GM18520 (cell line): ENCODE data around the gene NKPD1.

ENCODE experiments used
- ATAC-seq: cut with Tn5 transposase; IDR thresholded peaks from one replicate; pipeline ENCODE4 v1.9.1; 2021; ENCODE audit not compliant: unreplicated experiment

The NKPD1 gene

GRCh38 chr19:45141203-45141900 lies 19.4 kb downstream of the NKPD1 start:
- no peak for ATAC-seq

GRCh38 chr19:45140533-45140932 lies 20.2 kb downstream of the NKPD1 start:
- no peak for ATAC-seq

- ATAC-seq: no peak
Measured at GRCh38 chr19:45140144-45140503, 20.7 kb downstream of the NKPD1 start.

GRCh38 chr19:45139286-45140143 lies 21.3 kb downstream of the NKPD1 start:
- no peak for ATAC-seq

DNA sequence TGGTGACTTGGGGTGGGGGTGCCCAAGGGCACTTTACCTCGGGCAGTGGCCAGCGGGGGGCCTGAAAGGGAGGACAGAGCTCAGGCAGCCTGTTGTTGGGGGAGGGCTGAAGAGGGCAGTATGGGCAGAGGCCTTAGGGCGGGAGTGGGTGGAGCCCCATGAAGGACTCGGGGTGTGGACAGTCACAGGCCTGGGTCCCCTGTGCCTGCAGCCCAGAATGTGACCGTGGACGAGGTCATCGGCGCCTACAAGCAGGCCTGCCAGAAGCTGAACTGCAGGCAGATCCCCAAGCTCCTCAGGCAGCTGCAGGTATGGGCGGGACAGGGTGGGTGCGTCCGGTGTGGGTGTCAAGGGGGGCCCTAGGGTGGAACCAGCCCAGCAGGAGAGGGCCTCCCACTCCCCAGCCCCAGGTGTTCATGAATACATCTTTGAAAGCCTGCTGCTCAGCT lies 22.5 kb downstream of the NKPD1 start:
- ATAC-seq: no peak

GRCh38 chr19:45137179-45137761 lies 23.5 kb downstream of the NKPD1 start:
- peak; percentile 75 for ATAC-seq

DNA sequence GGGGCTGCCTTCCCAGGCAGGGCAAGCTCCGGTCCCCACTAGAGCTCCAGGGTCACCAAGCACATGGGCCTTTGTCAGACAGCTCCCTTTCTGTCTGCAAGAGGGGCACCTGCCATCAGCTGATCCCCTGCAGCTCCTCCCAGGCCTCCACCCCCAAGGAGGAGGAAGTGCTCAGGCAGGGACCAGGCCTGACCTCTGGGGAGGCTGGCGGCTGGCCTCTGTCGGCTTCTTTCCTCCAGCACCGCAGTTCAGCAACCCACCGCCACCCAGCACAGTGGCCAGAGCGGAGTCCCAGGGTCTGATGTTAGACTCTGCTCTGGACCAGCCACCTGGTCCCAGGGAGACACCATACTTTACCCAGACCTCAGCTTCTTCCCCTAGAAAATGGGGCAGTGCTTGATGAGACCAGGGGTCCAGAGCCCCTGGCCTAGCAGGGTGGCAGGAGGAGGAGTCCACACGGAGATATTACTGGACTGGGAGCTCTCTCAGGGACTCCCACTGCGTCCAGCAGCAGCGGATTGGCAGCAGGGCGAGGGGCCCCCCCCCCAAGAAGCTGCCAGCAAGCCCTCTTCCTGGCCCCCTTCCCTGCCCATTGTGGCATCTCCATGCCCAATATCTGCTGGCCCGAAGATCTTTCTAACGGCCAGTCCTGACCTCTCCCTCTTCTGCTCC lies 24.1 kb downstream of the NKPD1 start:
- no peak for ATAC-seq

DNA sequence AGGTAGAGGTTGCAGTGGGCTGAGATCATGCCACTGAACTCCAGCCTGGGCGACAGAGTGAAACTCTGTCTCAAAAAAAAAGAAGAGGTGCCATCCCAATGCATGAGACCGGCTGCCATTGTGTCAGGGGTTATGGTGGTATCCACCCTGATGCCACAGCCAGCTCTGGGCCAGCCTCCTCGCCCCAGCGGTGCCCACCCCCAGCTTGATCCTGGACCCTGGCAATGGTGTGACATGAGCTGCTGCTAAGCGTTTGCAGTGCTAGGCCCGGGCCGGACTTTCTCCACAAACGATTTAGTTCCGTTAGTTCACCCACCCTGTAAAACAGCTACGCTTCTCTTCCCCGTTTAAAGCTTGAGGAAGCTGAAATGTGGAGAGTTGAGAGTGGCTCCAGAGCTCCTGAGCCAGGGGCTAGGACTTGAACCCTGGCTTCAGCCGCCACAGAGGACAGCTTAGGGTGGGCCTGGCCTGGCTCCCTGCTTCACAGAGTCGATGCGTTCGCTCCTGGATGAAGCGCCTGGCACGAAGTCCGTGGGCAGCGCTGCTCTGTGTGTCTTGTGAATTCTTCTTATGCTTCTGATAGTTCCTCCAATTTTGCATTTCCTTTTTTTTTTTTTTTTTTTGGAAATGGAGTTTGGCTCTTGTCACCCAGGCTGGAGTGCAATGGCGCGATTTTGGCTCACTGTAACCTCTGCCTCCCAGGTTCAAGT lies 25.5 kb downstream of the NKPD1 start:
- no peak for ATAC-seq

DNA sequence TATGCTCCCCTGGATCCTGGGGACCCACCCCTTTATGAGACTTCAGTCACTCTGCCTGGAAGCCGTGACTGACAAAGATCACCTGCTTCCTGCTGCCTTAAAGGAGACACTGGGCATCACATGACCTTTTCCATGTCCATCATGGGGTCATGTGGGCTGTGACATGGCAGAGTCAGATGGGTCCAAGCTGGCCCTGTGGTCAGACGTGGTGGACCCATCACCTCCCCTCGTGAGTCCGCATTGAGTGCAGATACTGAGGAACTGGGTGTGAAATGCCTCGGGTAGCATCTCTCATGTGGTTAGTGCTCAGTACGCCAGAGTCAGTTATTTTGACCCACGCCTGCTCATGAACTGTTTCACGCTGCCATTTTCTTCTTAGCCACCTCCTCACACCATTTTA lies 27.1 kb downstream of the NKPD1 start:
- ATAC-seq: no peak

DNA sequence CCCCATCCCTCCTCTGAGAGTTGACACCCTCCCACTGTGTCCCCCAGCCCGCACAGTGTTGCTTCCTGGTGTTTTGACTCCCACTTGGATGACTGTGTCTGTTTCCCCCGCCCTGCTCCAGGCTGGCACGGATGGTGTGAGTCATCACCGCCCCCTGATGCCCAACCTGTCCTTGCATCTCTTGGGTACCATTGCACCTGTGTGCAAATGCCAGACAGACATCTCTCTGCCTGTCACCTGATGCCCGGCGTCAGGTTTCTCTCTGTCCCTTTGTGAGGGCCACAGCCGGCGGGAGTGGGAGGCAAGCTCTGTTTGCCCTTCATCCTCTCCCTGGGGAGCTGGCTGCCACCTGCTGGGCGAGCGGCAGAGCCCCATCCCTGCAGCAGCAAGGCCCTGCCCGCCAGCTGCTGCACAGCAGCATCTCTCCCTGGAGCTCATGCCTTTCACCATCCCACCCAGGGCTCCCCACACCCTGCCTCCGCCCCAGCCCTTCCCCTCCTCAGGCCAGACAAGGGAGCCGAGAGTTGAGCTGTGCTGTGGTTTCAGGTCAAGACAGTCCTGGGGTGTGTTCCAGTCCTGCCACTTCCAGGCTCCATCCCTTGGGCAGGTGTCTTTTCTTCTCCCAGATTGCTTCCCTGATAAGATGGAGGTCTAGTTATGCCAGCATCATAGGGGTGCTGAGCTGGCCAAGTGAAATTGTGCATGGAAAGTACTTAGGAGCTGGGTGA lies 29.7 kb downstream of the NKPD1 start:
- no peak for ATAC-seq

GRCh38 chr19:45130236-45130635 lies 30.5 kb downstream of the NKPD1 start:
- no peak for ATAC-seq

DNA sequence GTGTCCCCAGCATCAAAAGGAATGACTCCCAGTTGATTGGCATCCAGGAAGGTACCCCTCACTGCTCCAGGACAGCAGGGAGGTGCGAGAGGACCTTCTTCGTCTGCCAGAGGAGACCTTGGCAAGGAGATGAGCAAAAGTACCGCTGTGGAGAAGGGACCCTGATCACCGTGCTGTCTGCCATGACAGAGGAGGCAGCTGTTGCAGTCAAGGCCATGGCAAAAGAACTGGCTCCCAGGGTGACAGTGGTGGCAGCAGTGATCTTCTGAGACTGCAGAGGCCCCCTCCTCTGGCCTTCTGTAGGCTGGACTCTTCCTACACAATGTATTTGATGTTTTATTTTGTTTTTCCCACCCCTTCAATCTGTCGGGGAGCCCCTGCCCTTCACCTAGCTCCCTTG lies 32.0 kb downstream of the NKPD1 start:
- ATAC-seq: no peak

DNA sequence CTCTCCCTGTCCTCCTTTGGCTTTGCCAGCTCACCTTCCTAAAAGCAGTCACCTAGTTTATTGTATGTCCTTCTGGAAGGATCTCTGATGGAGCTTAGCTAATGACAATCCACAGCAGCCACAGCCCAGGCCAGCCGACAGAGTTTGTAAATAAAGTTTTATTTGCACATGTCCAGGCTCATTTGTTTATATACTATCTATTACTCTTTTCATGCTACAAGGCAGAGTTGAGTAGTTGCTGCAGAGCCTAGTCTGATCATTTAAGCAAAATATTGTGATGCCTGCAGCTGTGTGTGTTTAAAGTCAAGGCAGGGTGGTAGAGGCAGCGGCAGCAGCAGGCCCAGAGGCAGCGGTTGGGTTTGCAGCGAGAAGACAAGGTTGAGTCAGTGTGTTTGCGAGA lies 32.6 kb downstream of the NKPD1 start:
- no peak for ATAC-seq

DNA sequence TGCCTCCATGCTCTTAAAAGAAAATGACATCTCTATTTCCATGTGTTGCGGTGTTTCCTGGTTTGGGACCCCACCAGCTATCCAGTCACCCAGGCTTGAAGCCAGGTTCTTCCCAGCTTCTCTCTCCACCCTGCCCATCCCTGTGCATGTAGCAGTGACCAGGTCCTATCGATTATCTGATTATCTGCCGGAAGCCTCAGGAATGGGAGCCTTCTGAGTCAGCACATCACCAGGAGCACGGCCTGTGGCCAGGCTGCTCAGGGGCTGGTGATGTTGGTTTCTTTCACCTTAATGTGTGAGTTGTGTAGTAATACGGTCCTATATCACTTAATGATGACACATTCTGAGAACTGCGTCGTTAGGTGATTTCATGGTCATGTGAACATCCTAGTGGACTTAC lies 34.1 kb downstream of the NKPD1 start:
- no peak for ATAC-seq

GRCh38 chr19:45125975-45126493 lies 34.7 kb downstream of the NKPD1 start:
- ATAC-seq: no peak

DNA sequence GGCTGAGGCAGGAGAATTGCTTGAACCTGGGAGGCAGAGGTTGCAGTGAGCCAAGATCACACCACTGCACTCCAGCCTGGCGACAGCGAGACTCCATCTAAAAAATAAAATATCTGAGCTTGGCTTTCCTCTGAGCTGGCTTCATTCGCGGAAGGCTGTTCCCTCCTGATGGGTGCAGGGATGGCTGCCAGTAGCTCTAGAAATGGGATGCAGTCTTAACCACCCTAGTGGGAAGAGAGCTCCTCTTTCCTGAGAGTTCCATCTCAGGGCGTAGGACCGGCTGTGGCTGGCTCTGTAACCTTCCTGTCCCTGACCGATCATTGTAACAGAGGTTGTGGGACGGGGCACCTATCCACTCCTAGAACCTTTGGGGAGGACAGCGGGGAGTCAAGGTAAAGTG lies 35.4 kb downstream of the NKPD1 start:
- no peak for ATAC-seq

GRCh38 chr19:45124021-45124420 lies 36.8 kb downstream of the NKPD1 start:
- ATAC-seq: no peak

DNA sequence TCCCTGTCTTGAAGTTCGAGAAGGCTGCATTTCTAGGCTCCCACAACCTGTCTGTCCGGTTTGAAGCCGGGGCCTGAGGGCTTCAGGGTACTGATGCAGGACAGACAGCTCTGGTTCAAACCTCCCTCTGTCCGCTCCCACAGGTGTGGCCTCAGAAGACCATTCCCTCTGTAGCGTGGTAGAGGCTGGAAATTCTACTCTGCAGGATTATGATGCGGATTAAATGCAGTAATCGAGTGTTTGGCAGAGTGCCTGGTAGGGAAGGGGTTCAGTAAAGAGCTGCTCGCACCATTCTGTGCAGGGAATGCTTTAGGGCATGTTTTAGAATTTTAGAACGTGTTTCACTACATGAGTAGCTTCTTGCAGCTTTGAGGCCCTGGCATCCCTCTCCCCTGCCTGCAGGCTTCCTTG lies 37.3 kb downstream of the NKPD1 start:
- no peak for ATAC-seq

GRCh38 chr19:45122832-45123231 lies 38.0 kb downstream of the NKPD1 start:
- ATAC-seq: no peak

DNA sequence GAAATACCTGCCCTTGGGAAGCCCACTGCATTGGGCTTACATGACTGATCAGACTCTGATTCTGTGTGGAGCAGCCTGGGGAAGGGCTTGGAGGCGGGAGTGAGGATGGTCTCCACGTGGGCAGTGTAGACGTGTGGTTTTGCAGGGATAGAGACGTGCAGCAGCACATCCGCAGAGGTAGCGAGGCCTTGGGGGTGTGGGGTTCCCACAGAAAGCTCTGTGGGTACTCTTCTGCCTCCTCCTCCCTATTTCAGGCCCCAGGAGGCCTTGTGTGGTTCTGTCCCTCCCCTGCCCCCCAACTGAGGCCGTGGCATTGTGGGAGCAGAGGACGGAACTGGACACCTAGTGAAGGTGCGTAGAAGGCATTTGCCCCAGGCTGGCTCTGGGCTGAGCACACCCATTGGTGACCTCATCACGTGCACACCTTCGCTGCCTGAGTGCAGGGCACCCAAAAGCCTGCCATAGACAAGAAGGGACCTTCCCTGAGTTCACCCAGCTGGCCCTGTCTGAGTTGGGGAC lies 38.9 kb downstream of the NKPD1 start:
- no peak for ATAC-seq
